H9 (cell line): ENCODE results near the gene ANKRD44. TPM values are rescaled to one million over a fixed set of nuclear protein-coding genes. Genes with fewer than 3 reads are reported as not detected.

Experiments
- DNase-seq: peaks from one replicate; pipeline ENCODE4 v3.0.0-alpha.2; 2017
- H2AFZ ChIP-seq: one replicate; pipeline ENCODE4 v1.6.1; 2013; ENCODE audit warnings: mild to moderate bottlenecking, low read length, control low read depth, moderate library complexity
- H2AK5ac ChIP-seq: 2 replicates; pipeline ENCODE4 v1.6.1; 2013; ENCODE audit warnings: low read length, control low read depth, mixed read lengths; ENCODE audit not compliant: insufficient read length
- H2BK120ac ChIP-seq: one replicate; pipeline ENCODE4 v1.6.1; 2013; ENCODE audit warnings: low read depth, mild to moderate bottlenecking, low read length, control low read depth, inconsistent platforms; ENCODE audit not compliant: poor library complexity, severe bottlenecking
- H2BK12ac ChIP-seq: 2 replicates; pipeline ENCODE4 v1.6.1; 2013; ENCODE audit warnings: low read length, control low read depth, mixed read lengths, low read depth; ENCODE audit not compliant: insufficient read length
- H2BK15ac ChIP-seq: 2 replicates; pipeline ENCODE4 v1.6.1; 2013; ENCODE audit warnings: low read depth, low read length, control low read depth
- H2BK20ac ChIP-seq: one replicate; pipeline ENCODE4 v1.6.1; 2013; ENCODE audit warnings: low read depth, mild to moderate bottlenecking, low read length, control low read depth, inconsistent platforms; ENCODE audit not compliant: poor library complexity, severe bottlenecking
- H2BK5ac ChIP-seq: 2 replicates; pipeline ENCODE4 v1.6.1; 2013; ENCODE audit warnings: low read length, control low read depth, mixed read lengths; ENCODE audit not compliant: insufficient read length
- H3K14ac ChIP-seq: 2 replicates; pipeline ENCODE4 v1.6.1; 2013; ENCODE audit warnings: low read length, control low read depth; ENCODE audit not compliant: insufficient read depth
- H3K18ac ChIP-seq: 2 replicates; pipeline ENCODE4 v1.6.1; 2013; ENCODE audit warnings: low read depth, mild to moderate bottlenecking, mixed read lengths, low read length, control low read depth; ENCODE audit not compliant: insufficient read length
- H3K23ac ChIP-seq: 2 replicates; pipeline ENCODE4 v1.6.1; 2013; ENCODE audit warnings: low read length, control low read depth, mixed read lengths, low read depth; ENCODE audit not compliant: insufficient read length
- H3K23me2 ChIP-seq: 2 replicates; pipeline ENCODE4 v1.6.1; 2013; ENCODE audit warnings: low read depth, mild to moderate bottlenecking, mixed read lengths, low read length, control low read depth; ENCODE audit not compliant: insufficient read length, poor library complexity, severe bottlenecking
- H3K27ac ChIP-seq: 2 replicates; pipeline ENCODE4 v1.5.1; 2013; ENCODE audit warnings: low read length, control low read depth, mixed read lengths, low read depth; ENCODE audit not compliant: insufficient read length
- H3K27me3 ChIP-seq: 2 replicates; pipeline ENCODE4 v1.6.1; 2013; ENCODE audit warnings: low read length, control low read depth, inconsistent platforms; ENCODE audit not compliant: insufficient read depth
- H3K4ac ChIP-seq: 2 replicates; pipeline ENCODE4 v1.6.1; 2013; ENCODE audit warnings: low read depth, mild to moderate bottlenecking, control low read depth, inconsistent platforms, low read length, moderate library complexity
- H3K4me1 ChIP-seq: 2 replicates; pipeline ENCODE4 v1.6.1; 2013; ENCODE audit warnings: low read length, control low read depth, inconsistent platforms; ENCODE audit not compliant: insufficient read depth
- H3K4me2 ChIP-seq: 2 replicates; pipeline ENCODE4 v1.6.1; 2013; ENCODE audit warnings: low read length, control low read depth, mixed read lengths; ENCODE audit not compliant: insufficient read length, insufficient read depth
- H3K56ac ChIP-seq: 2 replicates; pipeline ENCODE4 v1.6.1; 2013; ENCODE audit warnings: low read depth, mild to moderate bottlenecking, mixed read lengths, low read length, control low read depth; ENCODE audit not compliant: insufficient read length
- H3K79me1 ChIP-seq: 2 replicates; pipeline ENCODE4 v1.6.1; 2013; ENCODE audit warnings: low read depth, mild to moderate bottlenecking, moderate library complexity, low read length, control low read depth, inconsistent platforms; ENCODE audit not compliant: insufficient read depth, poor library complexity, severe bottlenecking
- H3K79me2 ChIP-seq: 2 replicates; pipeline ENCODE4 v1.6.1; 2013; ENCODE audit warnings: low read length, control low read depth, inconsistent platforms; ENCODE audit not compliant: insufficient read depth
- H3K9ac ChIP-seq: 2 replicates; pipeline ENCODE4 v1.6.1; 2013; ENCODE audit warnings: low read length, control low read depth, mixed read lengths; ENCODE audit not compliant: insufficient read length; ENCODE audit errors: extremely low read depth
- H3K9me3 ChIP-seq: one replicate; pipeline ENCODE4 v1.6.1; 2013; ENCODE audit warnings: low read depth, low read length, inconsistent platforms; ENCODE audit not compliant: control insufficient read depth
- H3T11ph ChIP-seq: one replicate; pipeline ENCODE4 v1.6.1; 2013; ENCODE audit warnings: mild to moderate bottlenecking, low read length, control low read depth, inconsistent platforms
- H4K20me1 ChIP-seq: one replicate; pipeline ENCODE4 v1.6.1; 2013; ENCODE audit not compliant: control insufficient read depth, insufficient read length, insufficient read depth
- H4K5ac ChIP-seq: 2 replicates; pipeline ENCODE4 v1.6.1; 2013; ENCODE audit warnings: low read depth, mild to moderate bottlenecking, mixed read lengths, low read length, control low read depth; ENCODE audit not compliant: insufficient read length
- H4K8ac ChIP-seq: replicated peaks from 2 replicates; pipeline ENCODE4 v1.6.1; 2013; ENCODE audit warnings: low read length, control low read depth, mixed read lengths, low read depth; ENCODE audit not compliant: insufficient read length
- H4K91ac ChIP-seq: 2 replicates; pipeline ENCODE4 v1.6.1; 2013; ENCODE audit warnings: low read depth, mild to moderate bottlenecking, moderate library complexity, mixed read lengths, low read length, control low read depth; ENCODE audit not compliant: insufficient read length
- H3K27ac Mint-ChIP-seq, 3 experiments: 2 replicates in 2 of 3; 3 replicates in 1 of 3; pipeline ENCODE4 v1.8.0; 2020 to 2021; ENCODE audit warnings: mixed read lengths in 3 of 3, mild to moderate bottlenecking in 1 of 3, moderate library complexity in 1 of 3
- H3K27me3 Mint-ChIP-seq: 2 replicates; pipeline ENCODE4 v1.8.0; 2021; ENCODE audit warnings: low read depth, mild to moderate bottlenecking, moderate library complexity, mixed read lengths
- H3K36me3 Mint-ChIP-seq, 3 experiments: 2 replicates in 2 of 3; 3 replicates in 1 of 3; pipeline ENCODE4 v1.8.0; 2020 to 2021; ENCODE audit warnings: low read depth in 3 of 3, mixed read lengths in 3 of 3; ENCODE audit not compliant: insufficient read depth in 1 of 3
- H3K4me1 Mint-ChIP-seq, 2 experiments: 2 replicates each; pipeline ENCODE4 v1.8.0; 2020; ENCODE audit warnings: mixed read lengths in 2 of 2
- H3K4me3 Mint-ChIP-seq, 2 experiments: 2 replicates in 1 of 2; 3 replicates in 1 of 2; pipeline ENCODE4 v1.8.0; 2020 to 2021; ENCODE audit warnings: mild to moderate bottlenecking in 2 of 2, mixed read lengths in 2 of 2, moderate library complexity in 1 of 2
- H3K9me3 Mint-ChIP-seq, 2 experiments: 2 replicates in 1 of 2; 3 replicates in 1 of 2; pipeline ENCODE4 v1.8.0; 2020; ENCODE audit warnings: mild to moderate bottlenecking in 2 of 2, mixed read lengths in 2 of 2, moderate library complexity in 1 of 2
- WGBS: extraction: QIAGEN DNeasy Blood & Tissue Kit; methylation state at CpG from one replicate; pipeline ENCODE4 v1.1.7; 2013; ENCODE audit warnings: missing lambda C conversion rate, low lambda C conversion rate, mixed read lengths; ENCODE audit not compliant: insufficient read length; ENCODE audit errors: extremely low coverage; 5-methylcytosine and 5-hydroxymethylcytosine counted together
- total RNA-seq: library from RNA; stranded (reverse); gene quantifications from 2 replicates; pipeline ENCODE4 v1.2.1, GENCODE V29; 2021
- TF ChIP-seq, protein P1 (sequence below): fragments of 200-600 bp; sonication (generic); conservative IDR thresholded peaks from 3 replicates; pipeline ENCODE4 v1.8.0; 2021; ENCODE audit warnings: antibody characterized with exemption, mild to moderate bottlenecking

The ANKRD44 gene
- total RNA-seq, 1 experiment from 2014 or later = 1.9 TPM

GRCh38 chr2:197011021-197011417, 299.6 kb downstream of the ANKRD44 start:
- no peak overlapping the region for H2BK15ac ChIP-seq
- no peak overlapping the region for H2AK5ac ChIP-seq
- H3K9ac ChIP-seq = no peak overlapping the region
- TF ChIP-seq, protein P1, sequence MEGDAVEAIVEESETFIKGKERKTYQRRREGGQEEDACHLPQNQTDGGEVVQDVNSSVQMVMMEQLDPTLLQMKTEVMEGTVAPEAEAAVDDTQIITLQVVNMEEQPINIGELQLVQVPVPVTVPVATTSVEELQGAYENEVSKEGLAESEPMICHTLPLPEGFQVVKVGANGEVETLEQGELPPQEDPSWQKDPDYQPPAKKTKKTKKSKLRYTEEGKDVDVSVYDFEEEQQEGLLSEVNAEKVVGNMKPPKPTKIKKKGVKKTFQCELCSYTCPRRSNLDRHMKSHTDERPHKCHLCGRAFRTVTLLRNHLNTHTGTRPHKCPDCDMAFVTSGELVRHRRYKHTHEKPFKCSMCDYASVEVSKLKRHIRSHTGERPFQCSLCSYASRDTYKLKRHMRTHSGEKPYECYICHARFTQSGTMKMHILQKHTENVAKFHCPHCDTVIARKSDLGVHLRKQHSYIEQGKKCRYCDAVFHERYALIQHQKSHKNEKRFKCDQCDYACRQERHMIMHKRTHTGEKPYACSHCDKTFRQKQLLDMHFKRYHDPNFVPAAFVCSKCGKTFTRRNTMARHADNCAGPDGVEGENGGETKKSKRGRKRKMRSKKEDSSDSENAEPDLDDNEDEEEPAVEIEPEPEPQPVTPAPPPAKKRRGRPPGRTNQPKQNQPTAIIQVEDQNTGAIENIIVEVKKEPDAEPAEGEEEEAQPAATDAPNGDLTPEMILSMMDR = no peak
- H3K9me3 ChIP-seq = no peaks in the 10 kb centered on the region
- H3K4ac ChIP-seq = no peak overlapping the region
- WGBS = no CpG with 5 or more reads among the region's 2 CpGs
- no peaks in the 10 kb centered on the region for H3K23me2 ChIP-seq
- H2BK120ac ChIP-seq = no peak overlapping the region
- H3K14ac ChIP-seq = no peak overlapping the region
- H2BK12ac ChIP-seq = no peak overlapping the region
- no peak overlapping the region for H3K18ac ChIP-seq
- H2AFZ ChIP-seq = no peak overlapping the region
- H3K27me3 Mint-ChIP-seq = no peaks in the 10 kb centered on the region
- H3K4me1 Mint-ChIP-seq = peaks cover 14 to 23% of the 10 kb centered on the region in 2 experiments
- H4K20me1 ChIP-seq = no peaks in the 10 kb centered on the region
- no peaks in the 10 kb centered on the region for H3K27me3 ChIP-seq
- no peak for DNase-seq
- no peak overlapping the region for H3K27ac Mint-ChIP-seq
- no peaks in the 10 kb centered on the region for H3K9me3 Mint-ChIP-seq
- H3K79me1 ChIP-seq = no peaks in the 10 kb centered on the region
- H3K23ac ChIP-seq = no peak overlapping the region
- no peak overlapping the region for H3K27ac ChIP-seq
- no peak overlapping the region for H2BK5ac ChIP-seq
- no peak overlapping the region for H3K4me2 ChIP-seq
- H3K4me1 ChIP-seq = no peaks in the 10 kb centered on the region; the same call in 1 of the 2 replicates
- H3K79me2 ChIP-seq = no peaks in the 10 kb centered on the region; the same call in 1 of the 2 replicates
- H3T11ph ChIP-seq = no peak overlapping the region
- H4K5ac ChIP-seq = no peak overlapping the region
- H4K91ac ChIP-seq = no peak overlapping the region
- H3K4me3 Mint-ChIP-seq = no peak overlapping the region; a peak in 1 of 5 replicates
- no peak overlapping the region for H4K8ac ChIP-seq
- H3K36me3 Mint-ChIP-seq = no peaks in the 10 kb centered on the region
- H3K56ac ChIP-seq = no peak overlapping the region
- no peak overlapping the region for H2BK20ac ChIP-seq
